Fibroblast of skin of right biceps (primary cell): ENCODE data around the gene KCNG2.
"Not testable (repeated sequence)": the region's sequence is repeated elsewhere in the genome, so short reads cannot be mapped to it uniquely, and the experiment has no call there.

Experiments
- DNase-seq: peaks from one replicate; pipeline ENCODE4 v3.0.0-alpha.2; 2013

KCNG2 gene

GRCh38 chr18:79873449-79874110 is 75.8 kb downstream of the KCNG2 start:
- no peak for DNase-seq

- no peak for DNase-seq
These were observed 77.1 kb downstream of the KCNG2 start for GRCh38 chr18:79874553-79875530.

GRCh38 chr18:79875531-79875919 is 77.8 kb downstream of the KCNG2 start:
- no peak for DNase-seq

- no peak for DNase-seq
These were observed 78.3 kb downstream of the KCNG2 start for GRCh38 chr18:79875931-79876461.

GRCh38 chr18:79876497-79876896 is 78.8 kb downstream of the KCNG2 start:
- no peak for DNase-seq

GRCh38 chr18:79877163-79878091 is 79.7 kb downstream of the KCNG2 start:
- DNase-seq = no peak

- not testable (repeated sequence) for DNase-seq
These were observed 80.5 kb downstream of the KCNG2 start for GRCh38 chr18:79878246-79878645.

- DNase-seq = no peak
These were observed 81.1 kb downstream of the KCNG2 start for GRCh38 chr18:79878741-79879378.

GRCh38 chr18:79879566-79879965 is 81.8 kb downstream of the KCNG2 start:
- DNase-seq = no peak

GRCh38 chr18:79881695-79882094 is 84.0 kb downstream of the KCNG2 start:
- DNase-seq = no peak

- no peak for DNase-seq
These were observed 84.9 kb downstream of the KCNG2 start for GRCh38 chr18:79882522-79883241.

GRCh38 chr18:79883461-79884293 is 85.9 kb downstream of the KCNG2 start:
- DNase-seq = no peak

GRCh38 chr18:79884294-79884962 is 86.7 kb downstream of the KCNG2 start:
- DNase-seq = no peak

- no peak for DNase-seq
These were observed 87.4 kb downstream of the KCNG2 start for GRCh38 chr18:79884963-79885728.

- DNase-seq = no peak
These were observed 89.7 kb downstream of the KCNG2 start for GRCh38 chr18:79887181-79888000.

GRCh38 chr18:79888016-79888415 is 90.3 kb downstream of the KCNG2 start:
- no peak for DNase-seq

GRCh38 chr18:79889569-79889968 is 91.8 kb downstream of the KCNG2 start:
- DNase-seq = no peak

GRCh38 chr18:79890674-79891073 is 92.9 kb downstream of the KCNG2 start:
- DNase-seq = no peak
